Fibroblast of skin of back (primary cell): ENCODE data around the gene SBK1. TPM values are rescaled to one million over a fixed set of nuclear protein-coding genes. Genes with fewer than 3 reads are reported as not detected.
"Not testable (repeated sequence)": the region's sequence is repeated elsewhere in the genome, so short reads cannot be mapped to it uniquely, and the experiment has no call there.

Experiments
- DNase-seq: peaks from one replicate; pipeline ENCODE4 v3.0.0-alpha.2; 2013
- polyA plus RNA-seq, 2 experiments: library from polyadenylated mRNA; unstranded; fragments of 120-200 nt; gene quantifications; one replicate each; pipeline ENCODE4 v1.2.1, GENCODE V29; 2013; ENCODE audit not compliant: insufficient read length in 2 of 2

SBK1 gene
- polyA plus RNA-seq (2013, experiment 1 of 2; ENCODE audit: insufficient read length): 0.24 TPM
- polyA plus RNA-seq (2013, experiment 2 of 2; ENCODE audit: insufficient read length): 0.25 TPM

DNA sequence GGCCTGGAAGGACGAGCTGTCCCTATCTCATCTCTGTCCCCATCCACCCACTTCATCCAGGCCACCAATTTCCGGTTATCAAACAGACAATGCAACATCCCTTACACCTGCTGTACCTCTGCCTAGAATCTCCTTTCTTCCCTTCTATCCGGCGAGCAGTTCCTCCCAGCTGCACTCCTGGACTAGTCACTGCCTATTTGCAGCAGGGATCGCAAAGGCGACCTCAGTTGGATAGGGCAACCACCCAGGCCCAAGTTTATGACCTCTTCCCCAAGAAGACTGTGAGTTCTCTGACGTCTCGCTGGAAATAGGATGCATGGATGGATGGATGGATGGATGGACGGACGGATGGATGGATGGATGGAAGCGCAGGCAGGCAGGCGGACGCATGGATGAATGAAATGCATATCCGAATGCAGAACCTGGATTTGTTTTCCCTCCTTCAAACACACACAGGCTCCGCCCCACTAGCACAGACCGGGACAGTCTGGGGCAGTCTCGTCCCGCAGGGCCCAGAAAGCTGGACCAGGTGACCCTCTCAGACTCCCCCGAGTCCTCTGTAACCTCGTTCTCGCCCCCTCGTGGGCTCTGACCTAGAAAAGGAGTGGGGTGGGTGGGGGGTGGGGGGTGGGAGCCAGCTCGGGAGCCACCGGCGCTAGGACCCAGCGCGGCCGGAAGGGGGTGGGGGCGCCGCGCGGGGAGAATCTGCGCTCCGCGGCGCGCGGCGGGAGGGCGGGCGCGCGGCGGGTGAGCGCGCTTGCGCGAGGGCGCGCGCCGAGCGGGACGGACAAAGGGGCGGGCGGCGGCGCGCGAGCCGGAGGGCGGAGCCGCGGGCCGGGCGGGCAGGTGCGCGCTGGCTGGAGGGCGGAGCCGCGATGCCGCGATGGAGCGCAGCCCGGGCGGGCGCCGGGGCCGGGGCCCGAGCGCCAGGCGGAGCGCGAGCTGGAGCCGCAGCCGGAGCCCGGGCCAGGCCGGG, at the start of gene SBK1:
Gene SBK1, plus strand, starts transcription at position 875 of the 976 bp plus-strand sequence. CDS start 24,867 bp downstream, outside the sequence.
- DNase-seq: peak; percentile 63

DNA sequence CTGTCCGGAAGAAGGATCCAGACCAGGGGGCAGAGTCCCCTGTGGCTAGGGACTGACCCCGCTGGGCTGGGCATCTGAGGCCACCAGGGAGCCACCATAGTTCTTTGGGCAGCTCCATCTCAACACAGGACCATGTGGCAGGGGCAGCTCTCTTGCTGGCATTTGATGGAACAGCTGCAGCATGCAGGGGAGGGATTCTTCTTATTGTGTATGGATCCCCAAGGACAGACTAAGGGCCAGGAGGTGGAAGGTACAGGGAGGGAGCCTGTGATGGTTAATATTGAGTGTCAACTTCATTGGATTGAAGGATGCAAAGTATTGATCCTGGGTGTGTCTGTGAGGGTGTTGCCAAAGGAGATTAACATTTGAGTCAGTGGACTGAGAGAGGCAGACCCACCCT, 42.8 kb upstream of the SBK1 start:
- not testable (repeated sequence) for DNase-seq

DNA sequence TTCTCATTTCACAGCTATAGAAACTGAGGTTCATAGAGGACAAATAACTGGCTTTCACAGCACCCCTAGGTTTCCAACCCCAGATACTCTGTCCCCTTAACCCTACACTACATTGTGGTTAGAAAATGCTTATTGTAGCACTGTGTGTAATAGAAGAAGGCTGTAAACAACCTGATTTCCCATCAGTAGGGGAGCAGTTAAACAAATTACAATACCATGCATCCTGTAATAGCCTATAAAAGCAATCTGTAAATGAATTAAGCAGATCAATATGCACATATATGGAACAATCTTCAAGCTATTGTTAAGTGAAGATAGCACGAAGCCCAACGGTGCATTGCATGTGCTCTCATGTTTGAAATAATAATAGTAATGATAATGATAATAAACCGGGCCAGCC, 41.3 kb upstream of the SBK1 start:
- no peak for DNase-seq

DNA sequence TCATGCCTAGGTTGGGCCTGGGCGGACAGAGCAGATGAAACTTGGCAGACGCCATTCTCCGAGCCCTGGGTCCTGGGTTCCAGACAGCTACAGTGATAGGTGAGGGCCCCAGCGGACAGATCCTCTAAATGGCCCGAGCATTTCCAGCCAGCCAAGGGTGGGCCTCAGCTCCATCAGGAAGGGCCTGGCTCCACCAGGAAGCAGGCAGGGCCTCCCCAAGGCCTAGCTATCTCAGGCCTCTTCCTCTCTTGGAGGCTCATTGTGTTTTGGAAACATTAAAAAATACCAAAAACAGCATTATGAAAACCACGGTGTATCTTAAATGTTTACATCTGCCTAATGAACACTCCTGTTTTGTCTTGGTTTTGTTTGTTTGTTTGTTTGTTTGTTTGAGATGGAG, 38.2 kb upstream of the SBK1 start:
- DNase-seq: no peak

DNA sequence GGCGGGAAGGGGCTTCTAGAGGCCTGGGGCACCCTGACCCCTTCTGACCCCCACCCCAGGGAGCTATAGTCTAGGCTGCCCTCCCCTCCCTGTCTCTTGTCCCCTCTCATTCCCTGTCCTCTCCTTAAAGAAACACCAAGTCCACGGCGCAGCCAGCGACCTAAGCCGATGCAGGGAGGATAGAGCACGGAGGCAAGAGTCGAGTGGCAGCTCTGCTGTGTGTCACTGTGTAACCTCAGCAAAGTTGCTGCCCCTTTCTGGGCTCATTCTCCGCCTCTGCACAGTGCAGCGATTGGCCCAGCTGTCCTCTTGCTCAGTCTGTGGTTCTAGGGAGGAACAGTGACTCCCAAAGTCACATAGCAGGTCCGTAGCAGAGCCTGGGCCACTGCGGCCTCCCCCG, 36.5 kb upstream of the SBK1 start:
- no peak for DNase-seq

DNA sequence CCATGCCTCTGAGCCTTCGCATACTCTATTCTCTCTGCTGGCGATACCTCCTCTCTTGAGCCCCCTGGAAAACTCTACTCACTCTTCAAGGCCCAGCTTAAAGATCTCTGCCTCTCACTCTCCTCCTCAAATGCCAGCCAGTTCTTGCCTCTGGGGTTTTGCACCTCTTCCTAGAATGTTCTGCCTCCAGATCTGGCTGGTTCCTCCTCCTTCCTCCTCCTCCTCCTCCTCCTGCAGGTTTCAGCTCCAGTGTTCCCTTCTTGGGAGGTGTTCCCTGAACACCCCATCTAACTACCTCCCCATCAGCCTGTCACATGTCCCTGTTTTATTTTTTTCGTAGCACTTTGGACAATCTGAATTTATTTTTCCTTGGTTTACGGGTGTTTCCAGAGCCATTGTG, 35.1 kb upstream of the SBK1 start:
- DNase-seq: no peak

DNA sequence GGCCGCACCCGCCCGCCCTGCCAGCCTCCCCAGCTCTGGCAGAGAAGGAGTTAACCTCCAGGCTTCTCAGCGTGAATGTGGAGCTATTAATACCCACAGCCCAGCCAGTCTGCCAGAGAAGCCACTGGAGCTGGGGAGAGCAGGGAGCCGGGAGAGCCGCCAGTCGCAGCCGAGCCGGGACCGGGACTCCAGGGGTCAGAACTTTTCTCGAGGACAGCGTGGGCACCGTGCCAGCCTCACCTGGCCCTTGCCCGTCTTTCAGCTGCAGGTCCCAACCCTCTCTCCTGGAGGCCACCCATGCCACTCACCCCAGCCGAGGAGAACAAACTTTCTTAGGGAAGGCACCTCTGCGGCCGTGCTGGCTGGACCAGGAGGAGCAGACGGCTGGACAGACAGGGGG, 33.8 kb upstream of the SBK1 start:
- peak; percentile 21 for DNase-seq

DNA sequence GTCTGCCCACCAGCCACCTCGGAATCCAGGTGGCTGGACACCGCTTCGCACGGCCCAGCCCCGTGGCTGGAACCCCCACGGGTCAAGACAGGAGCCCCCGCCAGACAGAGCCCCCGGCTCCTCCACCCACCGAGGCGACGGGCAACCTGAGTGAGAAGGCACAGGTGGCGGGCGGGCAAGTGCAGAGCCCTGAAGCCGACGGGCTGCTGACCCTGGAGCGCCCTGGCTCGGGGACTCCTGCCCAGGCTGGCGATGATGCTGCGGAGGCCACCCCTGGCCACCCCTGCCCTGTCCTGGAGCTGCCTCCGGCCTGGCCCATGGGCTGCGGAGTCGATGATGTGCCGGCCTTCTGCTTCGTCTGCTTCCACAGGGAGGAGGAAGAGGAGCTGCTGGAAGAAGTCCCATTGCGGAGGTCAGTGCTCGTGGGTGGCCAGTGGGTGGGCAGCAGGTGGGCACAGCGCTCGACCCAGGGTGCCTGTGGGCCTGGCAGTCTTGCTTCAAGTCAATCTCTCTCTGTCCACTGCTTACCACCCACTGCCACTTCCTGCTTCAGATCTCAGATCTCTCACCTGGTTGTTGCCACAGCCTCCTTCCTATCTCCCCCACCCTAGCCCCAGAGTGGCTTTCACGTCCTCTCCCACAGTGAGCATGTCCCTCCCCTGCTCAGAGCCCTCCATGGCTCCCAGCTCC, 33.1 kb upstream of the SBK1 start:
- DNase-seq: no peak

DNA sequence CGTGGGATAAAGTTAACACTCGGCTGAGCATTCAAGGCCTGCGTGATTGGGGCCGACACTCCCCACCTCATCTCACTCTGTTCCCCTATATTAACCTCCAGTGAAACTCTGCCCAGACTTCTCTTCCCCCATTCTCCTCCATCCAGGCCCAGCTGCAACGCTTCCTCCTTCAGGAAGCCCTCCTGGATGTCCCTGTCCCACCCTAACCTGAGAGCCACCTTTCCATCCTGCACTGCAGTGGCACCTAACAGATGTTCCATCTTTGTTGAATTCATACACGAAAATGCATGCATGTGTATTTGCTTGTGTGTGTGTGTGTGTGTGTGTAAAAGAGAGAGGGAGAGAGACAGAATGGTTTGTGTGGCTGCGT, 32.6 kb upstream of the SBK1 start:
- no peak for DNase-seq

DNA sequence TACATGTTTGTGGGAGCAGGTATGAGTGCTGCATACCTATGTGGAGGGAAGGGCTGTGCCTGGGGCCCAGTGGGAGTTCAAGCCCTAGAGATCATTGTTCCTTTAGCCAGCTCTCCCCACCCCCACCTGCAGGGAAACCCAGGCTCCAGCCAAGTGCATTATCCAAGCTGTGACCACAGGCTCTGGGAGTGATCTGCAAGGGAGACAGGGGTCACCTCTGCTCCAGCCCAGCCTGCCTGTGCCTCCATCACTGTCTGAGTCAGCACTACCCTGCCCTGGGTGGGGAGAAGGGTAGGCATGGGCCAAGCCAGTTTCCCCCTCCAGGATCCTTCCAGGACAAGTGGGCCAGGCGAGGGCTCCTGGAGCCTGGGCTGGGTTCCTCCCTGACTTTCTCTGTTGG, 32.1 kb upstream of the SBK1 start:
- DNase-seq: no peak

DNA sequence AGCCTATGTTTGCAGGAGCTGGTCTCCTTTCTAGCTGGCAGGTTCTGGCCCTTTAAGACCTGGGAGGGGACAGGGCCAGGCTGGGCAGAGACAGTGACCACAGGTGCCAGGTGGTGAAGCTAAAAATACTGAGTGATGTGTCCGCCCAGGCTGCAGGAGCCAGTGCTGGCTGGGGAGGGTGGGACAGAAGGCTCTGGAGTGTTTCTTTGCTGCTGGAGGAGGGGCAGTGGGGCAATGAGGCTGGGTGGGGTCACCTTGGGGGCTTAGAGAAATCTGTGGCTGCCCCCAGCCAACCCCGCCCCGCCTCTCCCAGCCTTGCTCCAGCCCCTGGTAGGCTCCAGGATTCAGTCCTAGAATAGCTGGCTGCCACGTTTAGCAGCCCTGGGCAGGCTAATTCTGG, 30.4 kb upstream of the SBK1 start:
- DNase-seq: no peak

DNA sequence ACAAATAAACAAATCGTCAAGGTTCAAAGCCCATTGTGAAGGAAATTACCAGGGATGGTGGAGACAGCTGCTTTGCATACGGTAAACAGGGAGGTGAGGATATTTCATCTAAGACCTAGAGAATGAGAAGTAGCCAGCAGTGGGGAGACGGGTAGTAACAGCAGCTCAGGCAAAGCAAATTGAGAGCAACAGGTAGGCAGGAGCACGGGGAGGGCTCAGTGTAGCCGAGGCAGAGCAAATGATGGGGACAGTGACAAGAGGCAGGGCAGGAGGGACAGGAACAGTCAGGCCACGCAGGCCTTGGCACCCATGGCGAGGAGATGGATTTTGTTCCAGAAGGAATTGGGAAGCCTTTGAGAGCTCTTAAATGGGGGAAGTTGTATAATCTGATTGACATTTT, 29.0 kb upstream of the SBK1 start:
- DNase-seq: no peak

DNA sequence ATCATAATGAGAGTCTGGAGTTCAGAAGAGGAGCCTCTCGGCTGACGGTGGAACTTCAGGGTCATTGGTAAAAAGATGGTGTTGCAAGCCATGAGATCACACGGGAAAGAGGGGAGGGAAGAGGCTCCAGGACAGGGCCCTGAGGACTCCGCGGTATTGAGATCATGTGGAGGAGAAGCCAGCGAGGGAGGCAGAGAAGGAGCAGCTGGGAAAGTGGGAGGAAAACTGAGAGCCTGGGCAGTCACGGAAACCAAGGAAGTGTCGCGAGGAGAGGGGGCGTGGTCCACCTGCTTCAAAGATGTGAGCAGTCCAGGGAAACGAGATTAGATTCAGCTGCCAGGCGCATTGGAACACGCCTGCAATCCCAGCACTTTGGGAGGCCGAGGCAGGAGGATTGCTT, 27.7 kb upstream of the SBK1 start:
- no peak for DNase-seq

DNA sequence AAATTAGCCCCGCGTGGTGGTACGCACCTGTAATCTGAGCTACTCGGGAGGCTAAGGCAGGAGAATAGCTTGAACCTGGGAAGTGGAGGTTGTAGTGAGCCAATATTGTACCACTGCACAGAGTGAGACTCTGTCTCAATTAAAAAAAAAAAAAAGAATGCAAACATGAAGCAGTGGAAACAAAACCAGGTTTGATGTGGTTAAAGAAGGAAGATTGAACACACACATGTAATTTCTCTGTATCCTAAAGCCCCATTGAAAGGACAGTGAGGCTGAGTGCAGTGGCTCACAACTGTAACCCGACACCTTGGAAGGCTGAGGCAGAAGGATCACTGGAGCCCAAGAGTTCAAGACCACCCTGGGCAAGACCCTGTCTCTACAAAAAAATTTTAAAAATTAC, 26.5 kb upstream of the SBK1 start:
- no peak for DNase-seq

DNA sequence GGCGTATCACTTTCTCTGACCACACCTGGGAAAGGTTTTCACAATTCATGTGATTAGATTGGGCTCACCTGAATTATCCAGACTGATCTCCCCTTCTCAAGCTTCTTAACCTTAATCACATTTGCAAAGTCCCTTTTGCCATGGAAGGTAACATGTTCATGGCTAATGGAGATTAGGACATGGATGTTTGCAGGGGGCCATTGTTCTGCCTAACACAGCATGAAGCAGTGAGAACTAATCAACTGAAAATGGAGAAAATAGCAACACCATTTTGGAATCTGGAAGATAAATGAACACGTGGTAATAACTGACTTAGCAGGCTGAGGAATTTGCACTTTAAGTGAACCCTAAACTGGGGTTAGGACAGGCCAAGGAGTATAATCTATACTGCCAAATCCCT, 25.0 kb upstream of the SBK1 start:
- DNase-seq: no peak

DNA sequence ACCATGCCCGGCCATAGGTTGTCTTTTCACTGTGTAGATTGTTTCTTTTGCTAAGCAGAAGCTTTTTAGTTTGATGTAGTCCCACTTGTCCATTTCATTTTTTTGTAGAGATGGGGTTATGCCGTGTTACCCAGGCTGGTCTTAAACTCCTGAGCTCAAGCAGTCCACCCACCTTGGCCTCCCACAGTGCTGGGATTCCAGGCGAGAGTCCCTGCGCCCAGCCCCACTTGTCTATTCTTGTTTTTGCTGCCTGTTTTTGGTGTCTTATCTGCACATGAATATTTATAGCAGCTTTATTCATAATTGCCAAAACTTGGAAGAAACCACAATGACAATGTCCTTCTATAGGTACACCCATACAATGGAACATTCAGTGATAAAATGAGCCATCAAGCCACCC, 18.8 kb upstream of the SBK1 start:
- DNase-seq: no peak

DNA sequence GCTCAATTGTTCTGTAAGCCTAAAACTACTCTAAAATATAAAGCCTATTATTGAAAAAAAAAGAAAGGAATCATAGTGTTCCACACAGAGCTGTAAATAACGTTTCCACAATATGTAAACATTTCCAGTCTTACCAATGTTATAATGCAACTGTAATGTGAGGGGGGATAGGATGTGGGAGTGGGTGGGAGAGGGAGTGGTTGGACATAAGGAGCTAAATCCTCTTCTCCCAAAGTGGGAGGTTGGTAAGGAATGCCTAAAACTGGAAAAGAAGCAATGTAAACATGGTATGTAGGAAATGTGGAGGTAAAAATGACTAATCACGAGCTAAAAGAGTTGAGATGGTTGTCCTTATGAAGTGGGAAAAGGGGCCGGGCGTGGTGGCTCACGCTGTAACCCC, 17.6 kb upstream of the SBK1 start:
- no peak for DNase-seq

DNA sequence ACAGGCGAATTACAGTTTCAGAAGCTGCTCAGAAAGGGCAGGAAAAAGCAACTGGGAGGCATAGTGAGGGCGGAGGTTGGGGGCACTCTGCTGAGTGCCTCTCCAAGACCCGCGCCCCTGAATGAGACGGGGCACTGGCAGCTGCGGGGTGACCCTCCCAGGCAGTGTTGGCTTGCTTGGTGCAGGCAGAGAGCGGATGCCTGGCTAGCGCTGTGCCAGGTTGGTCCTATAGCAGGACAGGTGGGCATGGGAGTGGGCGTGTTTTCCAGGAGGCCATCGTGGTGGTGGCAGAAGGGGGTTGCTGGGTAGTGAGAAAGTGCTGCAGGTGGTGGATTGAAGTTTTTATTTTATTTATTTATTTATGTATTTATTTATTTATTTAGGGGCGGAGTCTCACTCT, 16.0 kb upstream of the SBK1 start:
- no peak for DNase-seq

DNA sequence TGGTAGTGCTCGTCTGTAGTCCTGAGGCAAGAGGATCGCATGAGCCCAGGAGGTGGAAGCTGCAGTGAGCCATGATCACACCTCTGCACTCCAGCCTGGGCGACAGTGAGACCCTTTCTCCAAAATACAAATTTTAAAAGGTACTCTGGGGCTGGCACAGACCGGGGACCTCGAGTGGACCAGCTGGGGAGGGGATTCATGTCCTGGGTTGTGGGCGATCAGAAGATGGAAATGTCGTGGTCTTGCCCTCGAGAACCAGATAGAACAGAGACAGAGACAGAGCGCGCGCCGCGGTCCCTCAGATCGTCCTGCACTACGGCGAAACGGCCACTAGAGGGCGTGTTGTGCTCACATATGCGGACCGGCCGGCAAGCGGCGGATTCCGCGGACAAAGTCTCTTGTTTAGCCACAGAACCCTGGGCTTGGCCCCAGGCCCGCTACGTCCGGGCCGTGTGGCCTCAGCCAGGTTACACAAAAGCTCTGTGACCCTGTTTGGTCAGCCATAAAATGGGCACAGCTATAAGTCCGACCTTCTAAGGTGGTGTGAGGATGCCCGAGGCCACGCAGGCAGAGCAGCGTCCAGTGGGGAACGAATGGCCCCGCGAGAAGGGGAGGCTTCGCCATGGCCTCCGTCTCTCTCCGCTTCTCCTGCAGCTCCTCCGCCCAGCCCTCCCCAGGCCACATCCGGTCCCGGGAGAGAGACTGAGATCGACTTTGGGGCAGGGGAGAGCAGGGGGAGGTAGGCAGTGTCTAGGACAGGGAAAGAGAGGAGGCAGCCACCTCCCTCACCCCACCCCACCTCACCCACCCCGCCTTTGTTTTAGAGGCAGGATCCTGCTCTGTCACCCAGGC, 14.6 kb upstream of the SBK1 start:
- DNase-seq: peak; percentile 65

DNA sequence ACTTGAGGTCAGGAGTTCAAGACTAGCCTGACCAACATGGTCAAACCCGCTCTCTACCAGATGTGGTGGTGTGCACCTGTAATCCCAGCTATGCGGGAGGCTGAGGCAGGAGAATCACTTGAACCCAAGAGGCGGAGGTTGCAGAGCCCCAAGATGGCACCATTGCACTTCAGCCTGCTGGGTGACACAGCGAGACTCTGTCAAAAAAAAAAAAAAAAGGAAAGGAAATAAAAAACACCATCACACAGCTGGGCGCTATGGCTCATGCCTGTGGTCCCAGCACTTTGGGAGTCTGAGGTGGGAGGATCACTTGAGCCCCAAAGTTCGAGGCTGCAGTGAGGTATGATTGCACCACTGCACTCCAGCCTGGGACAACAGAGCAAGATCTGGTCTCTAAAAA, 13.3 kb upstream of the SBK1 start:
- no peak for DNase-seq

DNA sequence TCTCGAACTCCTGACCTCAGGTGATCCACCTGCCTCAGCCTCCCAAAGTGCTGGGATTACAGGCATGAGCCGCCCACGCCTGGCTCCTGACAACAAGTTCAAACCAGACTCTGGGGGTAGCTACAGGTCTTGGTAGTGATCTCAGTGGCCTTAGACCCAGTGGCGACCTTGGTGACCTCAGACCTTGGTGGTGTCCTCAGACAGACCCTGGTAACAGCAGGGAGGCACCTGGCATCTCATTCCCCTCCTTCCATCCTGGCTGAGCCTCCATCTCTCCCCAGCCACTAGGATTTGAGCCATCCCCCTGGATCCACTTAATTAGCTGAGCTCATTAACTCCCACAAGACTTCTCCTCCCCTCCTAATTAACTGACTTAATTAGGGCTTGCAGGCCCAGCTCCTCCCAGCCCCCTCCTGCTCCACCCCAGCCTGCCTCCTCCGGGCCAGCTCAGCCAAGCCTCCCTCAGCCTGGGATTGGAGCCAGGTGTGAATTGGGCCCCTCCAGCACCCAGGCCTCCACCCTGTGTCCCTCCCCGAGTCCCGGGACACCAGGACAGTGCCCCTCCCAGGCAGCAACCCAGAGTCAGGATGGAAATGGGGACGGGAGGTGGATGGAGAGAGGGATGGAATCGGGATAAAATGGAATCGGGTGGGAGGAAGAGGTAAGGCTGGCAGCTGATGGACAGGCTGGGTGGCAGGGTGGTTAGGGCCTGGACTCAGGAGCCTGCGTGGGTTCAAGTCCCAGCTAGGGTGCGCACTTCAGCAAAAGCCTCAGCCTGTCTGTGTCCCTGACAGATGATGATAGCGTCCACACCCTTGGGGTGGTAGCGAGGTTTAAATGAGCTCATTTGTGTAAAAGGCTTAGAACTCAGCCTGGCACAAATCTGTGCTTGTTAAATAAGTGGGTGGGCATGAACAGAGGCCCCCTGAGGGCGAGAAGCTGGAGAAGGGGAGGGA, 11.2 kb upstream of the SBK1 start:
- DNase-seq: no peak

DNA sequence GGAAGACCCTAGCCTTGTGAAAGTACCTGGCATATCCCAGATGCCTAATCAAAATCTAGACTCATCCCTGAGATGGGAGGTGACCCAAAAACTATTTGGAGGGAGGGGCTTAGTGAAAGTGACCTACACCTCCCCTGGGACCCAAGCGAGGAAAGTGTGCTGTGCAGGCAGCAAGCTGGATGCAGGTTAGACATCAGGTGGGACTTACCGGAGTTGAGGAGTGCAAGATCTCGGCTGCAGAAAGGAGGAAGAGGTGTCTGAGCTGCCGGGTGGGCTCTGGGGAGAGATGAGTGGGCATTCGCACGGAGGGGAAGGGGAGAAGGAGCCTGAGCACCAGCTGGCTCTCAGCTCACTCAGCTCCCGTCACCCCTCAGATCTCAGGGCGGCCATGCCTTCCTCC, 10.3 kb upstream of the SBK1 start:
- no peak for DNase-seq
